ENCODE results near the gene TBX1. TPM values are rescaled to one million over a fixed set of nuclear protein-coding genes. Genes with fewer than 3 reads are reported as not detected.

TBX1 gene
- total and polyA plus RNA-seq, 10 of the 15 experiments (the other 5 are each of a cell fraction or from before 2014, with no cell fraction given), result not detected

DNA sequence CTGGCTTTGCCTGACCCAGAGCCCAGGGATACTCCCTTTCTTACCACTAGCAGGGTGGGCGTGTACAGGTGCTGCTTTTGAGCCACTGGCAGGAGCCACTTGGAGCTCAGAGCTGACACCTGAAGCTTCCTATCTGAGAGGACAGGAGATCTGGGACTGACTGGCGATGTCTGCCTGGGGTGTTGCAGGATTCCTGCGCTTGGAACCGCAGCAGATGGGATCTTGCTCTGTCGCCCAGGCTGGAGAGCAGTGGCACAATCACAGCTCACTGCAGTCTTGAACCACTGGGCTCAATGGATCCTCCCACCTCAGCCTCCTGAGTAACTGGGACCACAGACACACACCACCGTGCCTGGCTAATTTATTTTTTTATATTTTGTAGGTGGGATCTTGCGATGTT, 19.5 kb upstream of the TBX1 start (continued):
- TF ChIP-seq, protein P1, sequence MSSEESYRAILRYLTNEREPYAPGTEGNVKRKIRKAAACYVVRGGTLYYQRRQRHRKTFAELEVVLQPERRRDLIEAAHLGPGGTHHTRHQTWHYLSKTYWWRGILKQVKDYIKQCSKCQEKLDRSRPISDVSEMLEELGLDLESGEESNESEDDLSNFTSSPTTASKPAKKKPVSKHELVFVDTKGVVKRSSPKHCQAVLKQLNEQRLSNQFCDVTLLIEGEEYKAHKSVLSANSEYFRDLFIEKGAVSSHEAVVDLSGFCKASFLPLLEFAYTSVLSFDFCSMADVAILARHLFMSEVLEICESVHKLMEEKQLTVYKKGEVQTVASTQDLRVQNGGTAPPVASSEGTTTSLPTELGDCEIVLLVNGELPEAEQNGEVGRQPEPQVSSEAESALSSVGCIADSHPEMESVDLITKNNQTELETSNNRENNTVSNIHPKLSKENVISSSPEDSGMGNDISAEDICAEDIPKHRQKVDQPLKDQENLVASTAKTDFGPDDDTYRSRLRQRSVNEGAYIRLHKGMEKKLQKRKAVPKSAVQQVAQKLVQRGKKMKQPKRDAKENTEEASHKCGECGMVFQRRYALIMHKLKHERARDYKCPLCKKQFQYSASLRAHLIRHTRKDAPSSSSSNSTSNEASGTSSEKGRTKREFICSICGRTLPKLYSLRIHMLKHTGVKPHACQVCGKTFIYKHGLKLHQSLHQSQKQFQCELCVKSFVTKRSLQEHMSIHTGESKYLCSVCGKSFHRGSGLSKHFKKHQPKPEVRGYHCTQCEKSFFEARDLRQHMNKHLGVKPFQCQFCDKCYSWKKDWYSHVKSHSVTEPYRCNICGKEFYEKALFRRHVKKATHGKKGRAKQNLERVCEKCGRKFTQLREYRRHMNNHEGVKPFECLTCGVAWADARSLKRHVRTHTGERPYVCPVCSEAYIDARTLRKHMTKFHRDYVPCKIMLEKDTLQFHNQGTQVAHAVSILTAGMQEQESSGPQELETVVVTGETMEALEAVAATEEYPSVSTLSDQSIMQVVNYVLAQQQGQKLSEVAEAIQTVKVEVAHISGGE (CRISPR knock-in tag; IDR thresholded peaks at IDR 0.05), result no peak
- TF ChIP-seq EED (IDR thresholded peaks at IDR 0.05; ENCODE audit: low read depth), result no peak
- no peak for TF ChIP-seq EP300 (IDR thresholded peaks at IDR 0.05; ENCODE audit: borderline replicate concordance in 1 of 2, control insufficient read depth in 1 of 2, low read depth in 2 of 2, low read length in 2 of 2)
- TF ChIP-seq SIX5 (IDR thresholded peaks at IDR 0.05; ENCODE audit: low read depth, low read length, severe bottlenecking), result no peak
- no peak for TF ChIP-seq MTA3 (IDR thresholded peaks at IDR 0.05; ENCODE audit: borderline replicate concordance, low read length)

DNA sequence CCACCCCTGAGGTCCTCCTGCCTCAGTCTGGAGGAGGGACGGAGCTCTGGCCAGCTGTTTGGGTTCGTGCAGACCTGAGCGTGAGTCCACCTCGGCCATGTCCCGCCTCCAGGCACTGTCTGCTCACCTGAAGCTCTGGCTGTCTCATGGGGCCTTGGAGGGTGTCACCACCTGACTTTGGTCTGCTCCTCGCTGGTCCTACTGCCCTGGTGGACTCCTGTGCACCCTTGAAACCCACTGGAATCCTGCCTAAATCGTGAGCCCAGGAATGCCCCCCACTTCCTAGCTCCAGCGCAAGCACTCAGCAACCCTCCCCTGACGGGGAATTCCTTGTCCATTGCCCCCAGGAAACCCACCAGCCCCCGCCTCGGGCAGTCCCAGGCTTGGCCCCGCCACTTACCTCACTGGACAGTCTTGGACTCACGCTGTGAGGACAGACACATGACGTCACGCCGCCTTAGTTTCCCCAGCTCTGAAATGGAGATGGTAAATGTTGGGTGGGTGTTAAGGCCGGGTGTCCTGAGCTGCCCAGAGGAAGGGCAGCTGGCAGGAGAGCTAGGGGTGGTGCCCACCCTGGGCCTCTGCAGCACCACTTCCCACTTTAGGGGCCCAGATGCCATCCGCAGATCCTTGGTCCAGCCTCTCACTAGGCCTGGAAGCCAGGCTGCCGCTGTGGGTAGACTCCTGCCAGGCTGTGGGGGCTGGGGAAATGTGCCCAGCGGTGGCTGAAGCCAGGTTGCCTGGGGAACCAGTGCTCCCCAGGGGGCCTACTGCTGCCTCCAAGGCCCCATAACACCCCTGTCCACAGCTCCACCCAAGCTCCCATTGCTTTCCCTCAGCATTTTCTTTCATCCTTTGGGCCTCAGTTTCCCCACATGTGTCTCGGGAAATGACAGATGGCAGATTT, 18.2 kb upstream of the TBX1 start:
- Histone ChIP-seq H3K4me3 (no peak overlapping the region), H3K79me2 (ENCODE audit: control insufficient read depth, insufficient read depth, low read length) (no peaks in the 10 kb centered on the region), H3K27ac (ENCODE audit: control insufficient read depth, insufficient read depth) (no peak overlapping the region), H3K4me1 (ENCODE audit: control insufficient read depth, insufficient read depth, low read length) (no peaks in the 10 kb centered on the region), H3K27me3 (replicated peaks in 1 of 2; ENCODE audit: control insufficient read depth in 2 of 2, insufficient read depth in 2 of 2, low read length in 1 of 2) (no peaks in the 10 kb centered on the region), H3K4me2 (ENCODE audit: control insufficient read depth, insufficient read depth) (no peak overlapping the region), H4K20me1 (ENCODE audit: control insufficient read depth, insufficient read depth) (no peaks in the 10 kb centered on the region), H3K9me3 (replicated peaks; ENCODE audit: control insufficient read depth, insufficient read depth, low read length) (no peaks in the 10 kb centered on the region), H3K36me3 (ENCODE audit: control insufficient read depth in 2 of 2, insufficient read depth in 2 of 2, low read length in 1 of 2) (no peaks in the 10 kb centered on the region), H3K9ac (ENCODE audit: control insufficient read depth, insufficient read depth, low read length) (no peak overlapping the region), H2AFZ (ENCODE audit: control insufficient read depth, low read depth, low read length) (no peak overlapping the region)
- in situ Hi-C loops (cut with MboI) (no loop called here), intact Hi-C loops (cut with micrococcal nuclease; ENCODE audit: unreplicated experiment) (no loop called here)
- FAIRE-seq, result no peak
- RAD21 ChIA-PET (ENCODE audit: unreplicated experiment), result no interaction called here
- SMC1A ChIA-PET (ENCODE audit: uncharacterized antibody, unreplicated experiment), result no interaction called here
- POLR2A ChIA-PET, result no interaction called here
- no peak for DNase-seq (ENCODE audit: low read depth, low spot score)
- WGBS (ENCODE audit: insufficient coverage, insufficient replicate concordance, low lambda C conversion rate, missing lambda C conversion rate), result 29% methylated on average over 21 of the region's 21 CpGs
- ATAC-seq, result no peak
- no TSS peak for BruUV-seq (replicated peaks)
- CTCF ChIA-PET, result interaction anchor here (1.8 kb wide), 1 partner anchor 12 kb away, joined by 8 read pairs; no protein-coding TSS in a partner anchor
- TF ChIP-seq POLR2A (IDR thresholded peaks at IDR 0.05; ENCODE audit: low read depth, low read length) (no peak), CBX5 (IDR thresholded peaks at IDR 0.05; ENCODE audit: low read depth) (no peak), ZBED1 (IDR thresholded peaks at IDR 0.05; ENCODE audit: borderline replicate concordance) (no peak), CREM (IDR thresholded peaks at IDR 0.05; ENCODE audit: low read depth) (no peak)
- TF ChIP-seq, protein P2, sequence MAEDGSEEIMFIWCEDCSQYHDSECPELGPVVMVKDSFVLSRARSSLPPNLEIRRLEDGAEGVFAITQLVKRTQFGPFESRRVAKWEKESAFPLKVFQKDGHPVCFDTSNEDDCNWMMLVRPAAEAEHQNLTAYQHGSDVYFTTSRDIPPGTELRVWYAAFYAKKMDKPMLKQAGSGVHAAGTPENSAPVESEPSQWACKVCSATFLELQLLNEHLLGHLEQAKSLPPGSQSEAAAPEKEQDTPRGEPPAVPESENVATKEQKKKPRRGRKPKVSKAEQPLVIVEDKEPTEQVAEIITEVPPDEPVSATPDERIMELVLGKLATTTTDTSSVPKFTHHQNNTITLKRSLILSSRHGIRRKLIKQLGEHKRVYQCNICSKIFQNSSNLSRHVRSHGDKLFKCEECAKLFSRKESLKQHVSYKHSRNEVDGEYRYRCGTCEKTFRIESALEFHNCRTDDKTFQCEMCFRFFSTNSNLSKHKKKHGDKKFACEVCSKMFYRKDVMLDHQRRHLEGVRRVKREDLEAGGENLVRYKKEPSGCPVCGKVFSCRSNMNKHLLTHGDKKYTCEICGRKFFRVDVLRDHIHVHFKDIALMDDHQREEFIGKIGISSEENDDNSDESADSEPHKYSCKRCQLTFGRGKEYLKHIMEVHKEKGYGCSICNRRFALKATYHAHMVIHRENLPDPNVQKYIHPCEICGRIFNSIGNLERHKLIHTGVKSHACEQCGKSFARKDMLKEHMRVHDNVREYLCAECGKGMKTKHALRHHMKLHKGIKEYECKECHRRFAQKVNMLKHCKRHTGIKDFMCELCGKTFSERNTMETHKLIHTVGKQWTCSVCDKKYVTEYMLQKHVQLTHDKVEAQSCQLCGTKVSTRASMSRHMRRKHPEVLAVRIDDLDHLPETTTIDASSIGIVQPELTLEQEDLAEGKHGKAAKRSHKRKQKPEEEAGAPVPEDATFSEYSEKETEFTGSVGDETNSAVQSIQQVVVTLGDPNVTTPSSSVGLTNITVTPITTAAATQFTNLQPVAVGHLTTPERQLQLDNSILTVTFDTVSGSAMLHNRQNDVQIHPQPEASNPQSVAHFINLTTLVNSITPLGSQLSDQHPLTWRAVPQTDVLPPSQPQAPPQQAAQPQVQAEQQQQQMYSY (CRISPR knock-in tag; IDR thresholded peaks at IDR 0.05), result no peak
- TF ChIP-seq, protein P3, sequence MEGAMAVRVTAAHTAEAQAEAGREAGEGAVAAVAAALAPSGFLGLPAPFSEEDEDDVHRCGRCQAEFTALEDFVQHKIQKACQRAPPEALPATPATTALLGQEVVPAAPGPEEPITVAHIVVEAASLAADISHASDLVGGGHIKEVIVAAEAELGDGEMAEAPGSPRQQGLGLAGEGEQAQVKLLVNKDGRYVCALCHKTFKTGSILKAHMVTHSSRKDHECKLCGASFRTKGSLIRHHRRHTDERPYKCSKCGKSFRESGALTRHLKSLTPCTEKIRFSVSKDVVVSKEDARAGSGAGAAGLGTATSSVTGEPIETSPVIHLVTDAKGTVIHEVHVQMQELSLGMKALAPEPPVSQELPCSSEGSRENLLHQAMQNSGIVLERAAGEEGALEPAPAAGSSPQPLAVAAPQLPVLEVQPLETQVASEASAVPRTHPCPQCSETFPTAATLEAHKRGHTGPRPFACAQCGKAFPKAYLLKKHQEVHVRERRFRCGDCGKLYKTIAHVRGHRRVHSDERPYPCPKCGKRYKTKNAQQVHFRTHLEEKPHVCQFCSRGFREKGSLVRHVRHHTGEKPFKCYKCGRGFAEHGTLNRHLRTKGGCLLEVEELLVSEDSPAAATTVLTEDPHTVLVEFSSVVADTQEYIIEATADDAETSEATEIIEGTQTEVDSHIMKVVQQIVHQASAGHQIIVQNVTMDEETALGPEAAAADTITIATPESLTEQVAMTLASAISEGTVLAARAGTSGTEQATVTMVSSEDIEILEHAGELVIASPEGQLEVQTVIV (IDR thresholded peaks at IDR 0.05; ENCODE audit: borderline replicate concordance, partially characterized antibody), result no peak
